WI38 (cell line): Measurements from ENCODE around the gene ST8SIA2.

ENCODE experiments used
- H3K4me3 ChIP-seq: 2 replicates; pipeline ENCODE4 v1.5.1; 2011; ENCODE audit warnings: low read depth, mild to moderate bottlenecking, control low read depth, low read length
- TF ChIP-seq, protein P1 (sequence below): IDR thresholded peaks from 2 replicates; pipeline ENCODE4 v1.5.1; 2012; ENCODE audit warnings: low read depth, mild to moderate bottlenecking, control low read depth, low read length

Gene ST8SIA2

DNA sequence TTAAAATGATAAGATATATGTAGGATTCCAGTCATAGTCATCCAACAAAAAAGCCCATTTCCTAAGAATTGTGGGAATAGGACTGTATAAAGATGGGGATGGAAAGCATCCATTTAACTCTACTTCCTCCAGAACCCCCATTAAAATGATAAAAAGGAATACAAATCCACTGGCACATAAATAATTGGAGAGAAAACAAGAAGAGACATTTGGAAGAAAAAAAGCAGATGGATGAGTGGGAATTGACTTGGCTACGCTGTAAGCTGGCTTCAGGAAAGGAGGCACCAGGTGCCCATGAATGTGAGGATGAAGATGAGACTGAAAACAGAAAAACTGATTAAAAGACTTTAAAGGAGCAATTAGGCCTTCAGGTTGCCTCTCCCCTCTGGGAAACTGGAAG lies 91.8 kb downstream of the ST8SIA2 start:
- H3K4me3 ChIP-seq: no peak overlapping the region
- TF ChIP-seq, protein P1, sequence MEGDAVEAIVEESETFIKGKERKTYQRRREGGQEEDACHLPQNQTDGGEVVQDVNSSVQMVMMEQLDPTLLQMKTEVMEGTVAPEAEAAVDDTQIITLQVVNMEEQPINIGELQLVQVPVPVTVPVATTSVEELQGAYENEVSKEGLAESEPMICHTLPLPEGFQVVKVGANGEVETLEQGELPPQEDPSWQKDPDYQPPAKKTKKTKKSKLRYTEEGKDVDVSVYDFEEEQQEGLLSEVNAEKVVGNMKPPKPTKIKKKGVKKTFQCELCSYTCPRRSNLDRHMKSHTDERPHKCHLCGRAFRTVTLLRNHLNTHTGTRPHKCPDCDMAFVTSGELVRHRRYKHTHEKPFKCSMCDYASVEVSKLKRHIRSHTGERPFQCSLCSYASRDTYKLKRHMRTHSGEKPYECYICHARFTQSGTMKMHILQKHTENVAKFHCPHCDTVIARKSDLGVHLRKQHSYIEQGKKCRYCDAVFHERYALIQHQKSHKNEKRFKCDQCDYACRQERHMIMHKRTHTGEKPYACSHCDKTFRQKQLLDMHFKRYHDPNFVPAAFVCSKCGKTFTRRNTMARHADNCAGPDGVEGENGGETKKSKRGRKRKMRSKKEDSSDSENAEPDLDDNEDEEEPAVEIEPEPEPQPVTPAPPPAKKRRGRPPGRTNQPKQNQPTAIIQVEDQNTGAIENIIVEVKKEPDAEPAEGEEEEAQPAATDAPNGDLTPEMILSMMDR: no peak

DNA sequence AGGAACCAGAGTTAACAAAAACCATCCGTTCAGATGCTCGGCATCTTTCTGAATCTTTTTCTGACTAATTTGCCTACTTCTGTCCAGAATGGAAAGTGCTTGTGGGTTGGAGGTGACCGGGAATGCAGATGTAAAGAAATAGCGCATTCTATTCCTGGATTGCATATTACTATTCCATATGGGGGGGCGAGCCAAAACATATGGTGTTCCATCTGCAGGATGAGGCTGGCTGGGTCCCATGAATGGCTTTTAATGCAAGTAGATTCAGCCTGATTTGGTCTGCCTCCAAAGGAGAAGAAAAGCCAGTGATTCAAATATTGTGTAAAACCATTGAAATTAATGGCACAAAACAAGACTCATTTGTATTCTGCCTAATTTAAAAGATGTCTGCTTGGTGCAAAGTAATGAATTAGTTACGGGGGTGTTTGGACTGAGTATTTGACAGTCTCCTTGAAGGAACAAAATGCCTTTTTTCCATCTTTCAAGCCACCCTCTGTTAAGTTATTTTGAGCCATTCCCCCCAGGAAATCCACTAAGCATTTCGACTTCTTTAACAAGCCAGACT lies 99.0 kb downstream of the ST8SIA2 start:
- TF ChIP-seq, protein P1: no peak

GRCh38 chr15:92494806-92495336 lies 101.2 kb downstream of the ST8SIA2 start:
- no peak overlapping the region for H3K4me3 ChIP-seq
- TF ChIP-seq, protein P1: no peak

More for the DNA sequence above, 99.0 kb downstream of the ST8SIA2 start:
- H3K4me3 ChIP-seq: no peak overlapping the region

- H3K4me3 ChIP-seq: no peak overlapping the region
- TF ChIP-seq, protein P1: no peak
Observed at GRCh38 chr15:92495446-92495845, 101.8 kb downstream of the ST8SIA2 start.

GRCh38 chr15:92499731-92500530 lies 106.2 kb downstream of the ST8SIA2 start:
- TF ChIP-seq, protein P1: no peak

GRCh38 chr15:92502336-92502735 lies 108.7 kb downstream of the ST8SIA2 start:
- TF ChIP-seq, protein P1: no peak
- no peak overlapping the region for H3K4me3 ChIP-seq

More at GRCh38 chr15:92499731-92500530, 106.2 kb downstream of the ST8SIA2 start:
- no peak overlapping the region for H3K4me3 ChIP-seq
